Fibroblast of lung (primary cell): Measurements from ENCODE around the gene CENPP.

Experiments
- CTCF ChIP-seq, 2 donors: IDR thresholded peaks in 1 of 2; conservative IDR thresholded peaks in 1 of 2; 1 replicate in 1 of 2; 2 replicates in 1 of 2; pipeline ENCODE4 v1.5.1; 2011 to 2012; ENCODE audit warnings: low read length in 2 of 2, control low read depth in 1 of 2, inconsistent platforms in 1 of 2, low read depth in 1 of 2, mild to moderate bottlenecking in 1 of 2
- EZH2 ChIP-seq: IDR thresholded peaks from 2 replicates; pipeline ENCODE4 v1.5.1; 2012; ENCODE audit warnings: low read length, control low read depth, mild to moderate bottlenecking; ENCODE audit errors: missing control alignments

DNA sequence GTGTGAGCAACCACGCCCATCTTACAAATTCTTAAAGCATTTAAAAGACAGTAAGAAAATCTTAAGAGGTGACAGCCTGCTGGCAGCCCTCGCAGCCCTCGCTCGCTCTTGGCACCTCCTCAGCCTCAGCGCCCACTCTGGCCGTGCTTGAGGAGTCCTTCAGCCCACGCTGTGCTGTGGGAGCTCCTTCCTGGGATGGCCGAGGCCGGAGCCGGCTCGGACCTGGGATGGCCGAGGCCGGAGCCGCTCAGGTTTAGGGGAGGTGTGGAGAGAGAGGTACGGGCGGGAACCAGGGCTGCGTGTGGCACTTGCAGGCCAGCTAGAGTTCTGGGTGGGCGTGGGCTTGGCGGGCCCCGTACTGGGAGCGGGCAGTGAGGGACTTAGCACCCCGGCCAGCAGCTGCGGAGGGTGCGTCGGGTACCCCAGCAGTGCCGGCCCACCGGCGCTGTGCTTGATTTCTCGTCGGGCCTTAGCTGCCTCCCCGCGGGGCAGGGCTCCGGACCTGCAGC lies 219.3 kb downstream of the CENPP start:
- TF ChIP-seq CTCF (conservative IDR thresholded peaks at IDR 0.05 in 1 of 2, IDR thresholded peaks at IDR 0.05 in 1 of 2; ENCODE audit: low read depth in 1 of 2, low read length in 2 of 2) (no peak), EZH2 (no peak)
